B cell (primary cell): ENCODE results near the gene EIF4G1. TPM values are rescaled to one million over a fixed set of nuclear protein-coding genes. Genes with fewer than 3 reads are reported as not detected.

Source experiments
- ATAC-seq: fragments of 200-7000 bp; cut with Tn5 transposase; one replicate; pipeline ENCODE4 v1.10.0; 2021; ENCODE audit warnings: low read depth, mild to moderate bottlenecking, moderate number of reproducible peaks, moderate library complexity
- CTCF ChIA-PET: fragments of 350-600 bp; sonication (Branson Sonifier 250); formaldehyde crosslinking; loops from one replicate; lab custom pipeline; 2021; ENCODE audit warnings: antibody characterized with exemption, inconsistent platforms; lab: Charles Lee
- POLR2A ChIA-PET: fragments of 350-600 bp; sonication (Branson Sonifier 250); formaldehyde crosslinking; loops from one replicate; lab custom pipeline; 2021; ENCODE audit warnings: antibody characterized with exemption; lab: Charles Lee
- DNase-seq: peaks from one replicate; pipeline ENCODE4 v3.0.0; 2013
- H2AFZ ChIP-seq: 2 replicates; pipeline ENCODE4 v1.6.1; 2012; ENCODE audit warnings: mild to moderate bottlenecking, low read depth, low read length; ENCODE audit not compliant: insufficient read depth, poor library complexity, severe bottlenecking
- H3K27ac ChIP-seq, 2 donors: 1 replicate in 1 of 2; 2 replicates in 1 of 2; pipeline ENCODE4 v1.5.1; 2012 to 2013; ENCODE audit warnings: low read length in 2 of 2, mild to moderate bottlenecking in 2 of 2, moderate library complexity in 1 of 2
- H3K27me3 ChIP-seq, 4 experiments: fragments of 200-600 bp in 1 of 4; sonication (generic) in 1 of 4; replicated peaks in 1 of 4; 1 replicate in 2 of 4; 2 replicates in 2 of 4; pipeline versions ENCODE4 v1.6.1 to v1.7.0; 2013 to 2016; ENCODE audit warnings: low read length in 3 of 4, mild to moderate bottlenecking in 2 of 4, mixed read lengths in 1 of 4, moderate library complexity in 1 of 4; ENCODE audit not compliant: insufficient read depth in 4 of 4, control insufficient read depth in 3 of 4; ENCODE audit errors: control extremely low read depth in 1 of 4
- H3K36me3 ChIP-seq, 2 experiments: replicated peaks in 1 of 2; 1 replicate in 1 of 2; 2 replicates in 1 of 2; pipeline versions ENCODE4 v1.6.1 to v1.7.1; 2013; ENCODE audit warnings: low read length in 1 of 2; ENCODE audit not compliant: insufficient read depth in 2 of 2, control insufficient read depth in 1 of 2; ENCODE audit errors: control extremely low read depth in 1 of 2, extremely low read depth in 1 of 2
- H3K4me1 ChIP-seq, 2 donors: fragments of 200-600 bp in 1 of 2; sonication (generic) in 1 of 2; 1 replicate in 1 of 2; 2 replicates in 1 of 2; pipeline versions ENCODE4 v1.5.1 to v1.6.1; 2013 to 2017; ENCODE audit warnings: low read length in 2 of 2; ENCODE audit not compliant: control insufficient read depth in 2 of 2, insufficient read depth in 2 of 2
- H3K4me2 ChIP-seq: replicated peaks from 2 replicates; pipeline ENCODE3; 2012; ENCODE audit warnings: mild to moderate bottlenecking, low read depth, low read length; ENCODE audit not compliant: poor library complexity, severe bottlenecking
- H3K4me3 ChIP-seq, 5 experiments: fragments of 200-600 bp in 1 of 5; sonication (generic) in 1 of 5; 1 replicate in 3 of 5; 2 replicates in 2 of 5; pipeline versions ENCODE4 v1.5.1 to v1.7.0; 2011 to 2016; ENCODE audit warnings: low read length in 4 of 5, mild to moderate bottlenecking in 4 of 5, low read depth in 2 of 5, control low read depth in 1 of 5, moderate library complexity in 1 of 5; ENCODE audit not compliant: insufficient read depth in 1 of 5; ENCODE audit errors: control extremely low read depth in 1 of 5, extremely low read depth in 1 of 5
- H3K79me2 ChIP-seq: fragments of 200-600 bp; sonication (generic); one replicate; pipeline ENCODE4 v1.6.0; 2016; ENCODE audit warnings: low read length; ENCODE audit not compliant: control insufficient read depth, insufficient read depth
- H3K9ac ChIP-seq: fragments of 200-600 bp; sonication (generic); 2 replicates; pipeline ENCODE4 v1.6.1; 2017; ENCODE audit warnings: mild to moderate bottlenecking, low read length, moderate library complexity
- H3K9me3 ChIP-seq, 3 donors: one replicate each; pipeline versions ENCODE4 v1.6.1 to v1.7.1; 2013; ENCODE audit warnings: low read length in 2 of 3; ENCODE audit not compliant: control insufficient read depth in 2 of 3, insufficient read depth in 1 of 3; ENCODE audit errors: control extremely low read depth in 1 of 3
- H4K20me1 ChIP-seq: 2 replicates; pipeline ENCODE4 v1.6.0; 2012; ENCODE audit warnings: mild to moderate bottlenecking, low read length; ENCODE audit not compliant: insufficient read depth, control insufficient read depth, poor library complexity, severe bottlenecking
- H3K27ac Mint-ChIP-seq: one replicate; pipeline ENCODE4 v1.8.0; 2021; ENCODE audit warnings: mixed read lengths
- H3K27me3 Mint-ChIP-seq: one replicate; pipeline ENCODE4 v1.8.0; 2021; ENCODE audit warnings: mixed read lengths
- H3K4me1 Mint-ChIP-seq: one replicate; pipeline ENCODE4 v1.8.0; 2021; ENCODE audit warnings: mixed read lengths
- H3K4me3 Mint-ChIP-seq: one replicate; pipeline ENCODE4 v1.8.0; 2021; ENCODE audit warnings: mixed read lengths
- H3K9me3 Mint-ChIP-seq: one replicate; pipeline ENCODE4 v1.8.0; 2022; ENCODE audit warnings: mixed read lengths; ENCODE audit not compliant: insufficient read depth
- CTCF ChIP-seq: fragments of 200-600 bp; IDR thresholded peaks from one replicate; pipeline ENCODE4 v1.8.0; 2022; ENCODE audit warnings: antibody characterized with exemption, mild to moderate bottlenecking
- EZH2 ChIP-seq: IDR thresholded peaks from 2 replicates; pipeline ENCODE4 v1.6.1; 2012; ENCODE audit warnings: borderline replicate concordance, low read depth, mild to moderate bottlenecking, moderate library complexity, low read length; ENCODE audit not compliant: insufficient read depth, poor library complexity, severe bottlenecking
- WGBS: methylation state at CpG from one replicate; pipeline ENCODE4 v1.1.5; 2013; ENCODE audit warnings: missing lambda C conversion rate; ENCODE audit not compliant: insufficient coverage; 5-methylcytosine and 5-hydroxymethylcytosine counted together
- intact Hi-C: fragments of 100-400 bp; cut with micrococcal nuclease; formaldehyde crosslinking; loops from one replicate; pipeline ENCODE4 v1.10.0; 2022
- polyA plus RNA-seq: library from polyadenylated mRNA; depleted of rRNA; stranded (reverse); fragments of >200 nt; gene quantifications from 2 replicates; pipeline ENCODE4 v1.2.3, GENCODE V29; 2012
- total RNA-seq, 2 donors: library from RNA; stranded (reverse); fragments of 120-200 nt in 1 of 2; gene quantifications; 1 replicate in 1 of 2; 2 replicates in 1 of 2; pipeline versions ENCODE4 v1.2.3 to v1.2.4, GENCODE V29; 2013 to 2022

EIF4G1 gene
- total and polyA plus RNA-seq, 2 donors (not counting 1 experiment from before 2014, with no cell fraction given) = 65.8 to 160 TPM

- H3K4me1 Mint-ChIP-seq = peaks cover 30% of the 10 kb centered on the region
- Histone ChIP-seq H3K36me3 (peaks cover 1 to 40% of the 10 kb centered on the region in 2 experiments), H3K4me1 (peaks cover 14 to 25% of the 10 kb centered on the region in 2 donors), H2AFZ (peak overlapping the region; percentile 85), H3K9ac (peak overlapping the region; percentile 86), H3K27ac (peak overlapping the region; percentile 93), H4K20me1 (no peaks in the 10 kb centered on the region), H3K79me2 (peaks cover 19% of the 10 kb centered on the region), H3K27me3 (peaks cover 0 to 3% (median 0%) of the 10 kb centered on the region in 4 experiments), H3K4me3 (peak overlapping the region; percentile 51 to 83 (median 73)), H3K9me3 (no peaks in the 10 kb centered on the region), H3K4me2 (peak overlapping the region; percentile 82)
- H3K27me3 Mint-ChIP-seq = no peaks in the 10 kb centered on the region
- WGBS = 1% methylated on average over 77 of the region's 77 CpGs
- intact Hi-C loops = loop anchor here (1.0 to 2.0 kb wide), 4 partner anchors 22 to 87 kb away; partner anchors contain the start of genes EEF1AKMT4, EIF4G1 and PSMD2
- ChIA-PET CTCF (no interaction called here), POLR2A (interaction anchor here (0.6 kb wide), 1 partner anchor 26 kb away, joined by 5 read pairs; the partner anchor contains the start of genes CLCN2 and POLR2H)
- TF ChIP-seq CTCF (no peak), EZH2 (no peak)
- no peaks in the 10 kb centered on the region for H3K9me3 Mint-ChIP-seq
- H3K4me3 Mint-ChIP-seq = peak overlapping the region; percentile 94
- ATAC-seq (peak; percentile 80), DNase-seq (peak; percentile 92)
- peak overlapping the region; percentile 90 for H3K27ac Mint-ChIP-seq
Measured at GRCh38 chr3:184335661-184336546, 21.5 kb downstream of the EIF4G1 start.
